Measurements from ENCODE around the gene HERC5.

HERC5 gene

GRCh38 chr4:88457307-88458103, 586 bp downstream of the HERC5 start:
- peak; percentile 13 to 37 for DNase-seq (ENCODE audit: low read depth in 1 of 2, low spot score in 1 of 2)
- in situ Hi-C loops (cut with HindIII; ENCODE audit: low pct_unique_long_range_greater_than_20kb, low sequenced_read_pairs), result no loop called here
- no peak for TF ChIP-seq JUND (IDR thresholded peaks at IDR 0.05; ENCODE audit: low read depth)

- no peak for DNase-seq (ENCODE audit: low read depth in 1 of 2, low spot score in 1 of 2)
- TF ChIP-seq JUND (IDR thresholded peaks at IDR 0.05; ENCODE audit: low read depth), result no peak
- in situ Hi-C loops (cut with HindIII; ENCODE audit: low pct_unique_long_range_greater_than_20kb, low sequenced_read_pairs), result no loop called here
Measured at GRCh38 chr4:88458104-88458740, 1.3 kb downstream of the HERC5 start.

DNA sequence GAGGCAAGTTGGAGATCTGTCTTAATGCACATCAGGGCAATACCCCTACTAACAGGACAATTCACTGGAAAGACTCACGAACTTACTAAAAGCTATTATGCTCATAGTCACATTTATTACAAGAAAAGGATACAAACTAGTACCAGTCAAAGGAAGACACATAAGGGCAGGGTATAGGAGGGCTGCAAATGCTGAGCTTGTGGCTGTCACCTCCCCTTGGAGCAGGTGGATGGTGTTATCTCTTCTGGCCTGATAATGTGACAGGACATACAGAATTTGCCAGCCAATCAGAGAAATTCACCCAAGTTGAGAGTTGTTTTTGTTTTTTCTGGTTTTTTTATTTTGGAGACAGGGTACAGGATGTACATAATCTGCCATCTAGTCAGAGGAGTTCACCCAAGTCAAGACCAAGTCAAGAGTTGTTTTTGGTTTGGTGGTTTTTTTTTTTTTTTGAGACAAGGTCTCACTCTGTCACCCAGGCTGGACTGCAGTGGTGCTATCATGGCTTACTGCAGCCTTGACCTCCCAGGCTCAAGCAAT, 8.8 kb downstream of the HERC5 start:
- no peak for TF ChIP-seq JUND (IDR thresholded peaks at IDR 0.05; ENCODE audit: low read depth)
- no peak for DNase-seq (ENCODE audit: low read depth in 1 of 2, low spot score in 1 of 2)
- in situ Hi-C loops (cut with HindIII; ENCODE audit: low pct_unique_long_range_greater_than_20kb, low sequenced_read_pairs), result no loop called here

- in situ Hi-C loops (cut with HindIII; ENCODE audit: low pct_unique_long_range_greater_than_20kb, low sequenced_read_pairs), result no loop called here
- TF ChIP-seq JUND (IDR thresholded peaks at IDR 0.05; ENCODE audit: low read depth), result no peak
- DNase-seq (ENCODE audit: low read depth in 1 of 2, low spot score in 1 of 2), result no peak
Measured at GRCh38 chr4:88467392-88467791, 10.5 kb downstream of the HERC5 start.

DNA sequence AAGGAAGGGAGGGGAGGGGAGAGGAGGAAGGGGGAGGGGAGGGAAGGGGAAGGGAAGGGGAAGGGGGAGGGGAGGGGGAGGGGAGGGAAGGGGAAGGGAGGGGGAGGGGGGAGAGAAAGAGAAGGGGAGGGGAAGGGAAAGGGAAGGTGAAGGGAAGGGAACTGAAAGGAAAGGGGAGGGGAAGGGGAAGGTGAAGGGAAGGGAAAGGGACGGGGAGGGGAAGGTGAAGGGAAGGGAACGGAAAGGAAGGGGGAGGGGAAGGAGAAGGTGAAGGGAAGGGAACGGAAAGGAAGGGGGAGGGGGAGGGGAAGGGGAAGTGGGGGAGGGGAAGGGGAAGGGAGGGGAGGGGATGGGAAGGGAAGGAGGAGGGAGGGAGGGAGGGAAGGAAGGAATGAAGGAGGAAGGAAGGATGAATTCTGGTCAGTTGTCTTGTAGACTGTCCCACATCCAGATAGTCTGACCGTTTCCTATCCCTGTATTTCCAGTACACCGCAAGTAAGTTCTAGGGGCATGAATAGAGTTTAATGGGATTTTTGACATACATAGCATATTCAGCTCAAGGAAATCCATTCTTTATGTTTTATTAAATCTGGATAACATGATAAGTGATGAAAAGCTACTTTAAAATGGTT, 20.4 kb downstream of the HERC5 start:
- in situ Hi-C loops (cut with HindIII; ENCODE audit: low pct_unique_long_range_greater_than_20kb, low sequenced_read_pairs), result no loop called here
- no peak for TF ChIP-seq JUND (IDR thresholded peaks at IDR 0.05; ENCODE audit: low read depth)
- no peak for DNase-seq (ENCODE audit: low read depth in 1 of 2, low spot score in 1 of 2)

DNA sequence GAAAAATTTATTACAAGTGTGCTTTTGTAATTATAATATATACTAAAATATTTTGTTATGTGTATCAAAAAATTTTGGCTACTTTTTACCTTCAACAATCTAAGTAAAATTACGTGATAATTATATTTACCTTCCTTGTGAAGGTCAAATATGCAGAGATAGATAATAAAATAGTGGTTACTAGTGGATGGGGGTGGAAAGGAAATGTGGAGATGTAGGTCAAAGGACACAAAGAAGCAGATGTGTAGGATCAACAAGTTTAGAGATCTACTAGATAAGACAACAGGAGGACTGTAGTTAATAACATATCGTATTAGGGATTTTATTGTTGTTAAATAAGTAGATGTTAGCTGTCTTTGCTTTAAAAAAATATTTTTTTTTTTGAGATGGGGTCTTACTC, 21.3 kb downstream of the HERC5 start:
- no peak for TF ChIP-seq JUND (IDR thresholded peaks at IDR 0.05; ENCODE audit: low read depth)
- no peak for DNase-seq (ENCODE audit: low read depth in 1 of 2, low spot score in 1 of 2)
- in situ Hi-C loops (cut with HindIII; ENCODE audit: low pct_unique_long_range_greater_than_20kb, low sequenced_read_pairs), result no loop called here

GRCh38 chr4:88481537-88481936, 24.6 kb downstream of the HERC5 start:
- DNase-seq (ENCODE audit: low read depth in 1 of 2, low spot score in 1 of 2), result no peak
- in situ Hi-C loops (cut with HindIII; ENCODE audit: low pct_unique_long_range_greater_than_20kb, low sequenced_read_pairs), result no loop called here
- no peak for TF ChIP-seq JUND (IDR thresholded peaks at IDR 0.05; ENCODE audit: low read depth)

GRCh38 chr4:88489100-88489761, 32.3 kb downstream of the HERC5 start:
- in situ Hi-C loops (cut with HindIII; ENCODE audit: low pct_unique_long_range_greater_than_20kb, low sequenced_read_pairs), result no loop called here
- TF ChIP-seq JUND (IDR thresholded peaks at IDR 0.05; ENCODE audit: low read depth), result no peak

GRCh38 chr4:88497859-88498409, 41.0 kb downstream of the HERC5 start:
- TF ChIP-seq JUND (IDR thresholded peaks at IDR 0.05; ENCODE audit: low read depth), result no peak

More at GRCh38 chr4:88489100-88489761, 32.3 kb downstream of the HERC5 start:
- DNase-seq (ENCODE audit: low read depth in 1 of 2, low spot score in 1 of 2), result no peak

GRCh38 chr4:88503344-88503743, 46.4 kb downstream of the HERC5 start:
- in situ Hi-C loops (cut with HindIII; ENCODE audit: low pct_unique_long_range_greater_than_20kb, low sequenced_read_pairs), result no loop called here
- no peak for DNase-seq (ENCODE audit: low read depth in 1 of 2, low spot score in 1 of 2)
- TF ChIP-seq JUND (IDR thresholded peaks at IDR 0.05; ENCODE audit: low read depth), result no peak

More at GRCh38 chr4:88497859-88498409, 41.0 kb downstream of the HERC5 start:
- in situ Hi-C loops (cut with HindIII; ENCODE audit: low pct_unique_long_range_greater_than_20kb, low sequenced_read_pairs), result no loop called here
- no peak for DNase-seq (ENCODE audit: low read depth in 1 of 2, low spot score in 1 of 2)

DNA sequence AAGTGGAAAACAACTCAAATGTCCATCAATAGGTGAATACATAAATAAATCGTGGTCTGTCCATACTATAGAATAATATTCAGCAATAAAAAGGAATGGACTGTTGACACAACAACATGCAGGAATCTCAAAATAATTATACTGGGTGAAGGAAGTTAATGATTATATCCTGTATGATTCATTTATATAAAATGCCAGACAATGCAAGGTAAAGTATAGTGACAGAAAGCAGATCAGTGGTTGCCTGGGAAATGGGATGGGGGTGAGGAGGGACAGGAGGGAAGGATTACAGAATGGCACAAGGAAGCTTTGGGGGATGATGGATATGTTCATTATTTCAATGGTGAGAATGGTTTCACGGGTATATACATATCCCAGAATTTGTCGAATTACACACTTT, 54.3 kb downstream of the HERC5 start:
- in situ Hi-C loops (cut with HindIII; ENCODE audit: low pct_unique_long_range_greater_than_20kb, low sequenced_read_pairs), result no loop called here
- DNase-seq (ENCODE audit: low read depth in 1 of 2, low spot score in 1 of 2), result no peak
- TF ChIP-seq JUND (IDR thresholded peaks at IDR 0.05; ENCODE audit: low read depth), result no peak

Measured in T47D (cell line).